GM18520 (cell line): ENCODE results near the gene LYL1.

Source experiments
- ATAC-seq: cut with Tn5 transposase; IDR thresholded peaks from one replicate; pipeline ENCODE4 v1.9.1; 2021; ENCODE audit not compliant: unreplicated experiment

LYL1 gene

DNA sequence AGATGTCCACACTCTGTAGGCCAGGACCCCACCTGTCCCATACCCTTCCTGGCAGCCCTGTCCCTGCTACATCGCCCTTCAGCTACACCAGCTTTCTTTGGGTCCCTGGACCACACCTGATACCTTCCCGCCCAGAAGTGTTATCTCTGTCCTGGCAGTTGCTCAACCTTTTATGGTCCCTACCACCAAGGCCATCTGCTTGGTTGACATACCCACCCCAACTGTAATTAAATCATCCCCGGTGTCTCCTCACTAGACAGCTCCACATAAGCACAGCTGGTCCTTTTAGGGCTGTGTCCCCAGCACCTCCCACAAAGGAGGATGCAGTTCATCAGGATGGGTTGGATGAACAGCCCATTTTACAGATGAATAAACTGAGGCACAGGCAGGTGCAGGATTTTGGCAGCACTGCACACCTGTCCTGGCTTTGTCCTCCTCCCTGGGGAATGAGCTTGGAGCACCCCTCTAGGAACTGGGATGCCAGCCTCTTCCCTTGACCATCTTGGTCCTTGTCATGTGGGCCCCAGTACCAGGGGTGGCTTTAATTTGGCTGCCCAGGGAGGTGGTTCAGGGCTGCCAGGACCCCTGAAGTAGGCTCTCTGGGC is 28.3 kb upstream of the LYL1 start:
- no peak for ATAC-seq

DNA sequence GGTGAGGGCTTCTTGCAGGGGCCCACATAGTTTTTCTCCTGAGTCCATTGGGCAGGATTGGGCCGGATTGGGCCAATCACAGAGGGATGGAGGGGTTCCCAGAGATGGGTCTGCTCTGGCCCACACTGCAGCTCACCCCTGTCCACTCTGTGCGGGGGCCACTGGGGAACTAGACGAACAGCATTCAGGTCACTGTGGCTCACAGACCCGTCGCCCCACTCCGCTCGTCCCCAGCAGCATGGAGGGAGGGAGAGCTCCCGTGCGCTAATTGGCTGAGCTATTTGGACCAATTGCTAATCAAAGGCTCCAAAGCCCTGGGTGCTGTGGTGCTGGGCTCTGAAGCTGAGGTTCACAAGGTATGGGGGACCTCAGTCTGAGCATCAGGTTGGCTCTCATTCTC is 26.7 kb upstream of the LYL1 start:
- no peak for ATAC-seq

DNA sequence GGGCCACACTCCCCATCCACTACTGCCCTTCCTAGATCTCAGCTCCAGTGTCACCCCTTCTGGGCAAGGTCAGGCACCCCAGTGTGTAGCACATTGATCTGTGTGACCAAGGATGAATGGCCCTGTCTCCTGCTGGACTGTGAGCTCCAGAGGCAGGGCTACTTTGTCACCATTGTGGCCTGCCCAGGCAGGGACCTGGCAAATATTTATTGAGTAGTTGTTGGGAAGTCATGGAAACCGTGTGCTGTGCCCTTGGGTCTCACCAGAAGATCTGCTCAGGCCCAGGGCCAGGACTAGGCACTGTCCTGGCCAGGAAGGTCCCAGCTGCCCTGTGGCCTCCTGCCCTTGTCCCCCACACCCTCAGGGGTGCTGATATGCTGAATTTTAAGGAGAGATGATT is 25.9 kb upstream of the LYL1 start:
- no peak for ATAC-seq

GRCh38 chr19:13127811-13128575 is 25.3 kb upstream of the LYL1 start:
- ATAC-seq: no peak

DNA sequence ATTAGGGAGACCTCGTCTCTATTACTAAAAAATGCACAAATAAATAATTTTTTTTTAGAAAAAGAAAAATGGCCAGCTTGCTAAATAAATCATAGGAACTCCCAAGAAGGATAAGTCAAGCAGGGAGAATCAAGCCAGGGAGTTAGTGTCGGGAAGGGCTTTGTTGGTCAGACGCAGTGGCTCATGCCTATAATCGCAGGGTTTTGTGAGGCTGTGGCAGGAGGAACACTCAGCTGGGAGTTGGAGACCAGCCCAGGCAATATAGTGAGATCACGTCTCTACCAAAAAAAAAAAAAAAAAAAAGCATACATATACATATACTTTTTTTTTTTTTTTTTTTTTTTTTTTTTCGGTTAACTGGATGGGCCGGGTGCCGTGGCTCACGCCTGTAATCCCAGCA is 24.4 kb upstream of the LYL1 start:
- ATAC-seq: no peak

DNA sequence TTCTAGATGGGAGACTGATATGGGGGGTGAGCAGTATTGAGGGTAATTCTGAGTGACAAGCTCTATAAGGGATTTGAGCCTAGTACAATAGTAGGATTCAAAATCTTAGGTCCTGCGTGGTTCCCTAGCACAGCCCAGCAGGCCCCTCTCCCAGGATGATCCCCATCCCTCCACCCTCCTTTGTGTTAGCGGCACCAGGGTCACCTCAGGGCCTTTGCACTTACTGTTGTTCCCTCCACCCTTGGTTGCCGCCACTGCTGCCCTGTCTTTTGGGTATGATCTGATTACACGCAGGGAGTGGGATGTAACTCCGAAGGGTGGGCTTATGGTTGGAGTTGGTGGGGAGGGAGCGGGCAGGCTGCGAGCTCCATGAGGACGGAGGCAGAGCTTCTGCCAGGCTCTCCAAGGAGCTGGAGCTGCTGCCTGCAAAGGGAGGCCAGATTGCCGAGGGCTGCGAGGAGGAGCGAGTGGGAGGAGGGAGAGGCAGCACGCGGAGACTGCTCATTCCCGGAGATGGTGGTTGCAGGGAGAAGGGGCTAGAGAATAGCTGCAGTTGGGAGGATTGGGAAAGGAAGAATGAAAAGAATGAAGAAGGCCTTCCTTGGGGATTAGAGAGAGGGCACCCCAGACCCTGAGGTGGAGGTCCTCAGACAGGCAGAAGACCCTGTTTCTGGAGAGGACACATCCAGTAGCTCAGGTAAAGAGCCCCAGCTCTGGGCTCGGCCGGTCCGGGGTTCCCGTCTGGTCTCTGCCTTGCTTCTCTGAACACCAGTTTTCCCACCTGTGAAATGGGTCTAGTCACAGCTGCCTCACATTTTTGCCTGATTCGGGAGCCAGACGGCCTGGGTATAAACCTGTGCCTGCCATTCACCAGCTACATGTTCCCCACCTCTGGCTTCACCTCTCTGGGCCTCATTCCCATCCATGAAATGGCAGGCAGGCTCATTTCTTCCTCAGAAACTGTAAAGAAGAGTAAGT is 20.6 kb upstream of the LYL1 start:
- ATAC-seq: no peak

DNA sequence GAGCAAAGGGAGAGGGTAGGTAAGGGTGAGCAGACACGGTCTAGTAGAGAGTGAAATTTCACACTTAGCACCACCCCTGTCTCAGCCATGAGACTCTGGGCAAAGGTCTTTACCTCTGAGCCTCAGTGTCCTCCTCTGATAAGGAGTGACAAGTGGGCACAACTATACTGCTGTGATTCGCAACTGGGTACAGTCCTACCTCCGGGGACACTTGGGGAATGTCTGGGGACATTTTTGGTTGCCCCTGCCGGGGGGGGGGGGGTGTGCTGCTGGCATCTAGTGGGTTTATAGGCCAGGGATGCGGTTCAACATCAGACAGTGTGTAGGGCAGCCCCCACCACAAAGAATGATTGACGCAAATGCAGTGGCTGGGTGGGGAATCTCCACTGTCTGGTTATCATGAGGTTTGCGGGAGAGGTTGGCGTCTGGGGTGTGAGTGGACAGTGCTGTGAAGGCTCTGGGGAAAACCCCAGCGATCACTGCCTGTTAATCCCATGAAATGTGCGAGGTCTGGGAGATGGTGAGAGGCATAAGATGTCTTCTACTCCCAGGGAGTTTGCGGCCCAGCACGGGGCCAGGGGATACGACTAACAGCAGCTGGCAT is 19.7 kb upstream of the LYL1 start:
- no peak for ATAC-seq

- no peak for ATAC-seq
Measured at GRCh38 chr19:13121551-13122274, 19.1 kb upstream of the LYL1 start.

DNA sequence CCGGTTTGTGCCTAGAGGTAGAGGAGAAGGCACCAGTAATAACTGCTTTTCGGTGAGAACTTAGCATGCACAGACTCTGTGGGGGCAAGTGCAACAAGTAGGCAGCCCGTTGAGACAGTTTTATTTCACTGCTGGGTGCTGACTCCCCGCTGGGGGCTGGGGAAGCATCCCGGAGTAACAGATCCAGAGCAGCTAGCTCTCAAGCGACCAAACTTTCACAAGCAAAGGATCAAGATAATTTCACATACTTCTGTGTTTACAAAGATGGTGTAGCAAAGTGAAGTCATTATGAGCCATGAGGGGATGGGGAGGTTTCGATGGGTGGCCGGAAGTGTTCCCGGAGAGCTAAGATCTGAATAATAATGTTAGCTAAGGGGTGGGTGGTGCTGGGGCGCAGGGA is 18.2 kb upstream of the LYL1 start:
- ATAC-seq: no peak

- no peak for ATAC-seq
Measured at GRCh38 chr19:13120031-13120430, 17.4 kb upstream of the LYL1 start.

- no peak for ATAC-seq
Measured at GRCh38 chr19:13119627-13120026, 17.0 kb upstream of the LYL1 start.

DNA sequence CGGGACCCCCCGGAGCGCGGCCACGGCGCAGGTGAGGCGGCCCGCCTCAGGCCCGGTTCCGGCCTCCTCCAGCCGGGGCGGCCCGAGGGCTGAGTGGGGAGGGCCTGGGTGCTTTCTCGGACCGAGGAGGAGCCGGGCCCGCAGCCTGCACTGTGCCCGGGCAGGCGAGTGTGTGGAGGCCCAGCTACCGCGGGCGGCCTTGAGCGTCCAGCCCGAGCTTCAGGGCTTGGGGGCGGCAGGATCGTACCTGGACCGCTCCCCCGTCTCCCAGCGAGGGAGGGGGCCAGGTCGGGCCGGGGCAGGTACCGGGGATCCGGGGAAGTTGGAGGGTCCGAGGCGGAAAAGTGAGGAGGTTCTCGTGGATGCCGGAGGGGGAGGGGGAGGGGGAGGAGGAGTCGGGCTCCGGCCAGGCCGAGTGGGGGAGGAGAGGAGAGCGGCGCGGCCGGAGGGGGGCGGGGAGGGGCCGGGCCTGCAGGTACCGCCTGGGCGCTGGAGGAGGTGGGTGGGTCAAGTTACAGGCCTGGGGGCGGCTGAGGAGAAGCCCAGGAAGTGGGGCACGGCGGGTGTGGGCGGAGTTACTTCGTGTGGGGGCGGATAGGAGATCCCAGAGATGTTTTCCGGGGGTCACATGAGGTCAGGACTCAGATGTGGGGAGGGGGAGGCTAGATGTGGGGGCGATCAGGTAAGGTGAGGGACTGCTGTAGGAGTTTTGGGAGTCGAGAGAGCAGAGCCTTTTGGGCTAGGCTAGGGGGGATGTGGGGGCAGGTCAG is 16.0 kb upstream of the LYL1 start:
- no peak for ATAC-seq

DNA sequence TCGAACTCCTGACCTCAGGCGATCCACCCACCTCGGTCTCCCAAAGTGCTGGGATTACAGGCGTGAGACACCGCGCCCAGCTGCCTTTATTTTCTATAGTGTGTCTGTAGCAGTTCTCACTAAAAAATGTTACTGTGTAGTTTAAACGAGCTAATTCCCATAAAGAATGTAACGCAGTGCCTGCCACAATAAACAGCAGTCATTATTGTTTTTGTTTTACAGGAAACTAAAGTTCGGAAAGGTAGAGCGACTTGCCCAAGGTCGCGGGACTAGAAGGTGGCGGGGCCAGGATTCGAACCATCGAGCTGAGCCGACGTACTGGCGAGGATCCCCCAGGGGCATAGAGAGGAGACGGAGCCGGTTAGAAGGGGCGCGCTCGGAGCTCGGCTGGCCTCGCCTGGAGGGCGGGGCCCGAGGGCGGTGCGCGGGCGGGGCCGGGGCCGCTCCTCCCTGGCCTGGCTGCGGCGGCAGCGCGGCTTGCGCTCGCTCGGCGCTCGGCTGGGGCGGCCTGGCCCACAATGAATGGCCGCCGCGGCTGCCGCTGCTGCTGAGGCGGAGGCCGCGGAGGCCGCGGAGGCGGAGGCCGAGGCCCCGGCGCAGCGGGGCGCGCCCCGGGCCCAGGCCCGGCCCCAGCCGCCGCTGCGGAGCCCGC is 15.2 kb upstream of the LYL1 start, which contains the start of gene NACC1:
NACC1 (plus strand) TSS at position 493 of the 652 bp plus-strand sequence. CDS start 16,944 bp downstream, outside the sequence.
- ATAC-seq: peak; percentile 59

DNA sequence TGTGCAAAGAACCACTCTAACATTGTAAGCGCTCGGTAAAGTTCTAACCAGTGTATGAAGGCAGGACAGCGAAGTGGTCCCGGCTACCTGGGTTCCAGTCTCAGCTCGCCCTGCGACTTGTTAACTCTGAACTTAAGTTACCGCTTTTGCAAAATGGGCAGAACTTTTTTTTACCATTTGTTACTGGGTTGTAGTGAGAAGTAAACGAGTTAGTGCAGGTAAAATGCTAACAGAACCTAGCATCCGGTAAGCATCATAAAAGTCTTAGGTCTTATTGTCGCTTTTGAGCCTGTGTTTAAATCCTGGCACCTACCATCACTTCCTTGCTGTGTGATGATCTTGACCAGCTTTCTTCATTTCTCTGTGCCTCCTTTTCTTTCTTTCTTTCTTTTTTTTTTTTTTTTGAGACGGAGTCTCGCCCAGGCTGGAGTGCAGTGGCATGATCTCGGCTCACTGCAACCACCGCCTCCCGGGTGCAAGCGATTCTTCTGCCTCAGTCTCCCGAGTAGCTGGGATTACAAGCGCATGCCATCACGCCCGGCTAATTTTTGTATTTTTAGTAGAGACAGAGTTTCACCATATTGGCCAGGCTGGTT is 14.6 kb upstream of the LYL1 start:
- no peak for ATAC-seq

DNA sequence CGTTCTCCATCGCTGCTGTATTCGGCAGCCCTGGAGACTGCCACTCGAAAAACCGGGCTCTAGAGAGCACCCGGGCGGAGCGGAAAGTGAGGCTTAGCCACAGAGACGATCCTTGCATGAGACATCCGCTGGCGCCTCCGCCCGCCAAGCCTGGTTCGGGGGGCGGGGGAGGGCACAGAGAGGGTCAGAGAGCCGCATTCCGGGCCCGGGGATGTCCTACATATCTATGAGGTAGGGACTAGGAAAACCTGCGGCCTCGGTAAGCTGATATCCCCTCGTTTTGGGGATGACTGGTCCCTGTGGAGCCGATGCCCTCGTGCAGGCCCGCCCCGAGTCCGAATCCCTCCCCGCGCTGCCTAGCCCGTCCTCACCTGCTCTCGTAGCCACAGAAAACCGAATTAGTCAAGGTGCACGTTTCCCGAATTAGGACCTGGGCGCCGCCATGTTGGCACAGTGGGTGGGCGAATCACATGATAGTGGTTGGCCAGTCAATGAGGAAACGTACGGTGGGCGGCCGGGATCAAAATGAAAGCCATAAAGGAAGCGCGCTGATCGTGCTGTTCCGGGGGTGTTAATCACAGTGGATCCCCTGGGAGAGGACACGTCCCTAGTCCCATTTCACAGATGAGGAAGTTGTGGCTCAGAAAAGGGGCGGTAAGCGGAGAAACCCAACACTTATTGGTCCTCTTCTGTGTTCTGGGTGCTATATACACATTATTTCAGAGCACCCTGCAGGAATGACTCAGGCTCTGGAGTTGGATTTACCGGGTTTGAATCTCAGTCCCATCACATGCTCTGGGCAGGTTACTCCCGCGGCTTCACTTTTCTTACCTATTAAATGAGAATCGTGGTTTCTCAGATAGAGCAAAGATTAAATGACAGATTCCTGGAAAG is 13.9 kb upstream of the LYL1 start, which contains the start of gene TRMT1:
TRMT1 (minus strand) TSS at position 459 of the 894 bp plus-strand sequence; CDS start at position 118, 341 bp downstream.
- no peak for ATAC-seq

DNA sequence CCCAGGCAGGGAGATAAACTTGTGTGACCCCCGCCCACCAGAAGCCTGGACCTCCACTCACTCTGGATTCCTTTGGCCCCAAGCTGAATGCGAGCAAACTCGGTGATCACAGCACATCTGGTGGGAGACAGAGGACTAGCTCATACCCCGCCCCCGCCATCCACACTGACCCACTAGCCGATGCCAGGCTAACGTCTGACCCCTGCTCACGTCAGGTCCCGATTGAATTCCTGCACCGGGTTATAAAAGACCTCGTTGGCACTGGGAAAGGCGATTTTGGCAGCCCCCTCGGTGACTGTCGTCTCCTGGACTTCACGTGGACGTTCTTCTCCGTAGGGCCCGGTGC is 13.3 kb upstream of the LYL1 start:
- ATAC-seq: no peak

DNA sequence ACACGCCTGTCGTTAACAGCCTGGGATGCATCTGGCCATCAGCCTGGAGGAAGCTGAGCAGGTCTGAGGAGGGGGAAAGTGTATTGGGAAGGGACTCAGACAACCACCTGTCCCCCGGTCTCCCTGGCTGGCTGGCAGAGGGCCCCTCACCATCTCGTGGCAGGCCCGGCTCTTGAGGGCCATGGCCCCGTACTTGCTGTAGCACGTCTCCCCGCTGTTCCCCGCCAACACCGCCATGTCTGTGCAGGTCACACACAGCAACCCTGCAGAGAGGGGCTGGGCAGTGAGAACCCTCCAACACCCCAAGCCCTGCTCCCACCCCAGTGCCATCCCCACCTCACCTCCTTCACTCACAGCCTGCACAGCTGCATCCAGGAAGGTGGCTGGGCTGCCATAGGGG is 9.9 kb upstream of the LYL1 start:
- no peak for ATAC-seq

DNA sequence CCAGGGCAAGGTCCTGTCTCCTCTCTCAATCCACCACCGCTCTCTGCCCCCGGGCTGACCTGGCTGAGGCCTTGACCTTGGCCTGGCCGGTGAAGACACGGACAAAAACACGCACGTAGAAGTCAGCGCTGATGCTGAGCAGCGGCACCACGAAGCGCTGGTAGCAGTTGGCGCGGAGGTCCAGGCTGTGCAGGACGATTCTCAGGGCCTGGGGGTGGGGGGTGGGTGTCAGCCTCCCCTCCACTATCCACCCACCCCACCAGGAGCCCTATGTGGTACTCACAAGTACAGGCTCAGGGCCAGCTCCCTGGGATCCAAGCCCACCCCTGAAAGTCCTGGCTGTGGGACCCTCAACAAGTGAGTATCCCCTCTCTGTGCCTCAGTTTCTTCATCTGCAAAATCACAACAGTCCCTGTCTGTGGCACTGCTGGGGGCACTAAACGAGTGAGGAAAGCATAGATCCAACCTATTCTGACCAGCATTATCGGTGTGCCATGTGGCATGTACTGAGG is 7.5 kb upstream of the LYL1 start:
- ATAC-seq: no peak
